Brain microvascular endothelial cell (primary cell): ENCODE measurements around the gene NPAS2.

ENCODE experiments used
- DNase-seq: peaks from one replicate; pipeline ENCODE4 v3.0.0-alpha.2; 2020
- H3K27ac ChIP-seq: fragments of 250-450 bp; sonication (Bioruptor Pico); 2 replicates; pipeline ENCODE4 v1.5.1; 2020; ENCODE audit warnings: mild to moderate bottlenecking, moderate library complexity
- H3K27me3 ChIP-seq: fragments of 250-450 bp; sonication (Bioruptor Pico); replicated peaks from 2 replicates; pipeline ENCODE4 v1.5.1; 2020; ENCODE audit warnings: mild to moderate bottlenecking
- H3K36me3 ChIP-seq: fragments of 250-450 bp; sonication (Bioruptor Pico); replicated peaks from 2 replicates; pipeline ENCODE4 v1.5.1; 2020; ENCODE audit warnings: mild to moderate bottlenecking
- H3K4me3 ChIP-seq: 2 replicates; pipeline ENCODE4 v1.5.1; 2011; ENCODE audit warnings: low read depth, mild to moderate bottlenecking, control low read depth, low read length, moderate library complexity
- in situ Hi-C: cut with HindIII; loops from 2 replicates; pipeline ENCODE4 v1.10.0; 2017; ENCODE audit warnings: low sequenced_read_pairs, low pct_ligation_motif_present
- TF ChIP-seq, protein P1 (sequence below): IDR thresholded peaks from 2 replicates; pipeline ENCODE4 v1.5.1; 2011; ENCODE audit warnings: low read depth, mild to moderate bottlenecking, moderate library complexity, low read length, control low read depth, inconsistent platforms; ENCODE audit errors: missing control alignments

Gene NPAS2

DNA sequence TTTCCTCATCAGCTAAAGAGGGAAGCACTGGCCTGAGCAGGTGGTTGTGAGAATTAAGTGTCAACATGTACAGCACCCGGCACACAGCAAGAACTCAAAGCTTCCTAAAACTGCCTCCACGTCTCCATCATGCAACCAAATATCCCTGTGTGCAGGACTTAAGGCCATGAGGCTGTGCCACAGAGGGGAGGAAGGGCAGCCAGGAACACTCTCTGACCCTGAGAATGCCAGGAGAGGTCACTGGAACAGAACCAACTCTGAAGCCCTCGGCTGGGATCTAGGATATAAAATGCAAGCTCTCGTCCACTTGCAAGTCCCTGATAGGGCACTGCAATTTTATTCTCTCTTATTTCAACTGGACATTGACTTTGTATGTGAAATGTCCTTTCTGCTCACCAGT, 12.2 kb upstream of the NPAS2 start:
- TF ChIP-seq, protein P1, sequence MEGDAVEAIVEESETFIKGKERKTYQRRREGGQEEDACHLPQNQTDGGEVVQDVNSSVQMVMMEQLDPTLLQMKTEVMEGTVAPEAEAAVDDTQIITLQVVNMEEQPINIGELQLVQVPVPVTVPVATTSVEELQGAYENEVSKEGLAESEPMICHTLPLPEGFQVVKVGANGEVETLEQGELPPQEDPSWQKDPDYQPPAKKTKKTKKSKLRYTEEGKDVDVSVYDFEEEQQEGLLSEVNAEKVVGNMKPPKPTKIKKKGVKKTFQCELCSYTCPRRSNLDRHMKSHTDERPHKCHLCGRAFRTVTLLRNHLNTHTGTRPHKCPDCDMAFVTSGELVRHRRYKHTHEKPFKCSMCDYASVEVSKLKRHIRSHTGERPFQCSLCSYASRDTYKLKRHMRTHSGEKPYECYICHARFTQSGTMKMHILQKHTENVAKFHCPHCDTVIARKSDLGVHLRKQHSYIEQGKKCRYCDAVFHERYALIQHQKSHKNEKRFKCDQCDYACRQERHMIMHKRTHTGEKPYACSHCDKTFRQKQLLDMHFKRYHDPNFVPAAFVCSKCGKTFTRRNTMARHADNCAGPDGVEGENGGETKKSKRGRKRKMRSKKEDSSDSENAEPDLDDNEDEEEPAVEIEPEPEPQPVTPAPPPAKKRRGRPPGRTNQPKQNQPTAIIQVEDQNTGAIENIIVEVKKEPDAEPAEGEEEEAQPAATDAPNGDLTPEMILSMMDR = no peak
- in situ Hi-C loops = no loop called here
- H3K27ac ChIP-seq = no peak overlapping the region
- H3K27me3 ChIP-seq = no peaks in the 10 kb centered on the region
- no peaks in the 10 kb centered on the region for H3K36me3 ChIP-seq
- DNase-seq = no peak
- no peak overlapping the region for H3K4me3 ChIP-seq

DNA sequence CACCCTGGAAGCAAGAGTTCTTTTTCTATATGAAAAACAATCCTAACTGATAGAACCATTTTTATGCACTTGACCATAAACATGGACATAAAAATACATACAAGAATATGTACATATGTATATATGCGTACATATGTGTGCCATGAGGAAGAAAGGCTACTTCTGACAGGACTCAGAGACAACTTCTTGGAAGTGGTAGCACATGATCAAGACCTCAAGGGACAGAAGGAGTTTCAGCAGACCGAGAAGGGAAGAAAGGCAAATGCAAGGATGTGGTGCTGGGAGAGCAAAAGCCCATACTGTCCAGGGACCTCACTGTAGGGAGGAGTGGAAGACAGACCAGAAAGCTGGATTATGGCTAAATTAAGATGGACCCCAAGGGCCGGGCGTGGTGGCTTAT, 11.4 kb upstream of the NPAS2 start:
- TF ChIP-seq, protein P1 = no peak
- H3K4me3 ChIP-seq = no peak overlapping the region
- H3K36me3 ChIP-seq = no peaks in the 10 kb centered on the region
- in situ Hi-C loops = no loop called here
- no peaks in the 10 kb centered on the region for H3K27me3 ChIP-seq
- DNase-seq = no peak
- H3K27ac ChIP-seq = no peak overlapping the region

- Histone ChIP-seq H3K27ac (no peak overlapping the region), H3K36me3 (no peaks in the 10 kb centered on the region), H3K27me3 (no peaks in the 10 kb centered on the region), H3K4me3 (no peak overlapping the region)
- in situ Hi-C loops = no loop called here
- TF ChIP-seq, protein P1 = no peak
- no peak for DNase-seq
Measured at GRCh38 chr2:100809506-100809905, 10.4 kb upstream of the NPAS2 start.

- Histone ChIP-seq H3K27me3 (no peaks in the 10 kb centered on the region), H3K36me3 (no peaks in the 10 kb centered on the region), H3K27ac (no peak overlapping the region), H3K4me3 (no peak overlapping the region)
- in situ Hi-C loops = no loop called here
- DNase-seq = no peak
- TF ChIP-seq, protein P1 = no peak
Measured at GRCh38 chr2:100810603-100811145, 9.3 kb upstream of the NPAS2 start.

DNA sequence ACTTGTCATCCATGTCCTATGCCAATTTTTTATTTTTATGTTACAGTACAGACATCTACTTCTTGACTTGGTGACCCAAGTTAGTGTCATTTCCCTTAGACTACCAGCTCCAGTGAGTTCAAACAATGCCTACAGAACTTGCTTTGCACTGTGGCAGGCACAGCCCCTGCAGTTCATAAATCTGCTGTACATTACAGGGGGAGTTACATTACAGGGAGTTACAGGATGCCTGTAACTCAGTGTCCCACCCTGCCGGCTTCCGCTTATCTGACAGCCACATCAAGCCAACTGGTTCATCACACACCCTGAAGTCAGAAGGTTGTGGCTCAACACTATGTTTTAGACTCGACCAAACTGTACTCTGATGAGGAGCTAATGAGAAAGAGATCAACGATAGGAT, 7.8 kb upstream of the NPAS2 start:
- Histone ChIP-seq H3K27ac (no peak overlapping the region), H3K27me3 (no peaks in the 10 kb centered on the region), H3K36me3 (no peaks in the 10 kb centered on the region), H3K4me3 (no peak overlapping the region)
- no peak for DNase-seq
- TF ChIP-seq, protein P1 = no peak
- in situ Hi-C loops = no loop called here

GRCh38 chr2:100812573-100812972, 7.4 kb upstream of the NPAS2 start:
- TF ChIP-seq, protein P1 = no peak
- Histone ChIP-seq H3K36me3 (no peaks in the 10 kb centered on the region), H3K27ac (no peak overlapping the region), H3K4me3 (no peak overlapping the region), H3K27me3 (no peaks in the 10 kb centered on the region)
- in situ Hi-C loops = no loop called here
- no peak for DNase-seq
